ENCODE data around the gene DHCR7. TPM values are rescaled to one million over a fixed set of nuclear protein-coding genes. Genes with fewer than 3 reads are reported as not detected.

The DHCR7 gene
- polyA plus RNA-seq, 2 of the 4 experiments (the other 2 are of a cell fraction): 44.2 to 82.2 TPM

DNA sequence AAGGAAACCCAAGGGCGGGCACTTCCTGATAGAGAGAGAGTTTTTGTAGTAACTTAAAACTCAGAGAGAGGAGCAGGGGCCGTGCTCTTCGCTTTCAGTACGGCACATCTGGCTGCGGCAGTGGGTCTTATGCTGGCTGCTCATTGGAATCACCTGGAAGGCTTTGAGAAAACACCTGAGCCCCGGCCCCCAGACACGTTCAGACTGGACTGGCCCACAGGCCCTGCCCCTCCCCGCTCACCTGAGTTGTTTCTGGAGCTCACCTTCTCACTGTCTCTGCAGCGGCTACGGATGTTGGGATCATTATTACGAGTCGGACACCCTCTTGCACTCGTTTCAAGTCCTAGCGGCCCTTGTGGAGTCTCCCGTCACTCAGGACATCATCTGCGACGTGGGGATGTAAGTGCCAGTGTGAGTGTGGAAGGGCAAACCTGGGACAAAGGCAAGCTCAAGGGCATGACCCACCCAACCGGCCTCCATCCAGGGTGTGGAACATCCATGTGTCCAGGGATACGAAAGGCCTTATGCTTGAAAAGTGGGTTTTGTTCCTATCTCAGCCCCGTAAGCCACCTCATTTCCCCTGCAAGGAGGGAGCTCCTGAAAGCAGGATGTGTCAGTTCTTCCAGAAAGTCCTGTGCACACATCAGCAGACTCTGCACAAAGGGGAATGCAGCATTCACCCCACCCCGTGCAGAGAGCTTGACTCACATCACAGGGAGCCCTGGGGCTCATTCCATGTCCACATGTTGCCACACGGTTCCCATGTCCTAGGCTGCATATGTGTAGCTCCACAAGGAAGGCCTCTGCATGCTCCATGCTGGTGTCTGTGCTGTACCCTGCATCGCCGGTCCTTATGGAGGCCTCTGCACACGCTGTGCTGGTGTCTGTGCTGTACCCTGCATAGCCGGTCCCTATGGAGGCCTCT lies 10.2 kb upstream of the DHCR7 start:
- Histone ChIP-seq H3K4me1 (peaks cover 6% of the 10 kb centered on the region; the same call in 1 of the 3 replicates), H3K4me2 (no peak overlapping the region), H3K27ac (no peak overlapping the region), H3K4me3 (no peak overlapping the region), H3K9me3 (no peaks in the 10 kb centered on the region)
- TF ChIP-seq ZFP36 (IDR thresholded peaks at IDR 0.05; ENCODE audit: borderline replicate concordance, partially characterized antibody): no peak
- no peak for TF ChIP-seq ZSCAN20 (CRISPR knock-in tag; IDR thresholded peaks at IDR 0.05)
- TF ChIP-seq CHD4 (IDR thresholded peaks at IDR 0.05; ENCODE audit: borderline replicate concordance): no peak
- no peak for TF ChIP-seq ZNF302 (CRISPR knock-in tag; IDR thresholded peaks at IDR 0.05)
- TF ChIP-seq, protein P1, sequence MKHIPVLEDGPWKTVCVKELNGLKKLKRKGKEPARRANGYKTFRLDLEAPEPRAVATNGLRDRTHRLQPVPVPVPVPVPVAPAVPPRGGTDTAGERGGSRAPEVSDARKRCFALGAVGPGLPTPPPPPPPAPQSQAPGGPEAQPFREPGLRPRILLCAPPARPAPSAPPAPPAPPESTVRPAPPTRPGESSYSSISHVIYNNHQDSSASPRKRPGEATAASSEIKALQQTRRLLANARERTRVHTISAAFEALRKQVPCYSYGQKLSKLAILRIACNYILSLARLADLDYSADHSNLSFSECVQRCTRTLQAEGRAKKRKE (CRISPR knock-in tag; IDR thresholded peaks at IDR 0.05; ENCODE audit: low read depth): no peak
- TF ChIP-seq, protein P2, sequence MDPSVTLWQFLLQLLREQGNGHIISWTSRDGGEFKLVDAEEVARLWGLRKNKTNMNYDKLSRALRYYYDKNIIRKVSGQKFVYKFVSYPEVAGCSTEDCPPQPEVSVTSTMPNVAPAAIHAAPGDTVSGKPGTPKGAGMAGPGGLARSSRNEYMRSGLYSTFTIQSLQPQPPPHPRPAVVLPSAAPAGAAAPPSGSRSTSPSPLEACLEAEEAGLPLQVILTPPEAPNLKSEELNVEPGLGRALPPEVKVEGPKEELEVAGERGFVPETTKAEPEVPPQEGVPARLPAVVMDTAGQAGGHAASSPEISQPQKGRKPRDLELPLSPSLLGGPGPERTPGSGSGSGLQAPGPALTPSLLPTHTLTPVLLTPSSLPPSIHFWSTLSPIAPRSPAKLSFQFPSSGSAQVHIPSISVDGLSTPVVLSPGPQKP (IDR thresholded peaks at IDR 0.05; ENCODE audit: low read depth, low read length): no peak
- no peak for TF ChIP-seq FOSB (CRISPR knock-in tag; IDR thresholded peaks at IDR 0.05)
- TF ChIP-seq CHD2 (IDR thresholded peaks at IDR 0.05; ENCODE audit: low read length, partially characterized antibody): no peak
- TF ChIP-seq MAZ (IDR thresholded peaks at IDR 0.05; ENCODE audit: borderline replicate concordance, low read depth, low read length): no peak
- no peak for TF ChIP-seq JUNB (IDR thresholded peaks at IDR 0.05)
- no peak for TF ChIP-seq FOXS1 (CRISPR knock-in tag; IDR thresholded peaks at IDR 0.05)
- no peak for FAIRE-seq
- ChIA-PET CTCF (interaction anchor here (0.6 to 1.3 kb wide), 2 partner anchors 13 to 17 kb away, joined by 3 read pairs; no protein-coding TSS in a partner anchor), POLR2A (no interaction called here)
- no peak for DNase-seq (ENCODE audit: low read depth in 1 of 2, low spot score in 1 of 2)
- ATAC-seq: no peak
- 88% methylated on average over 22 of the region's 26 CpGs for WGBS (ENCODE audit: missing lambda C conversion rate)

DNA sequence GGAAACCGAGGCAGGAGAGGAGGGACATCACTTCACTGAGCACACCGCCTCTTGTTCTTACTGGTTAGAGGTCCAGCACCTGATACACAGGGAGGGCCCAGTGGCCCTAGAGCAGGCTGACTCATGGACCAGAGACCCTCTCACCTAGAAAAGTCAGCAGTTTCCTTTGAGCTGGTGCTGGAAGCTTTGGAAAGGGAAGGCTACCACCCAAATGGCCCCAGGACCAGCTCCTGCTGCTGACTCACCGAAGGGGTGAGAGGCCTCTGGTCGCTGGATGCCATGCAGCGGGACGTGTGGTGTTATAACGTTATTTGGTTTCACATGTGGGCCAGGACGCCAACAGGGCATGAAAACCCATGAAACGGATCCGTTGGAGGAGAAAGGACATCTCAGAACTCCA lies 8.6 kb upstream of the DHCR7 start:
- Histone ChIP-seq H3K27ac (no peak overlapping the region), H3K4me1 (peaks cover 6% of the 10 kb centered on the region; the same call in 1 of the 3 replicates), H3K4me3 (no peak overlapping the region), H3K9me3 (no peaks in the 10 kb centered on the region), H3K4me2 (no peak overlapping the region)
- CTCF ChIA-PET: no interaction called here
- FAIRE-seq (no peak), ATAC-seq (no peak), DNase-seq (ENCODE audit: low read depth in 1 of 2, low spot score in 1 of 2) (no peak)
- POLR2A ChIA-PET: no interaction called here
- WGBS (ENCODE audit: missing lambda C conversion rate): 88% methylated on average over 10 of the region's 10 CpGs
- TF ChIP-seq, protein P1 (CRISPR knock-in tag; IDR thresholded peaks at IDR 0.05; ENCODE audit: low read depth): no peak
- TF ChIP-seq CHD2 (IDR thresholded peaks at IDR 0.05; ENCODE audit: low read length, partially characterized antibody): no peak
- TF ChIP-seq HOXA7 (CRISPR knock-in tag; IDR thresholded peaks at IDR 0.05): no peak
- TF ChIP-seq PHF8 (IDR thresholded peaks at IDR 0.05; ENCODE audit: borderline replicate concordance, low read depth): no peak
- TF ChIP-seq EHMT2 (IDR thresholded peaks at IDR 0.05; ENCODE audit: low read depth): no peak
- TF ChIP-seq, protein P3, sequence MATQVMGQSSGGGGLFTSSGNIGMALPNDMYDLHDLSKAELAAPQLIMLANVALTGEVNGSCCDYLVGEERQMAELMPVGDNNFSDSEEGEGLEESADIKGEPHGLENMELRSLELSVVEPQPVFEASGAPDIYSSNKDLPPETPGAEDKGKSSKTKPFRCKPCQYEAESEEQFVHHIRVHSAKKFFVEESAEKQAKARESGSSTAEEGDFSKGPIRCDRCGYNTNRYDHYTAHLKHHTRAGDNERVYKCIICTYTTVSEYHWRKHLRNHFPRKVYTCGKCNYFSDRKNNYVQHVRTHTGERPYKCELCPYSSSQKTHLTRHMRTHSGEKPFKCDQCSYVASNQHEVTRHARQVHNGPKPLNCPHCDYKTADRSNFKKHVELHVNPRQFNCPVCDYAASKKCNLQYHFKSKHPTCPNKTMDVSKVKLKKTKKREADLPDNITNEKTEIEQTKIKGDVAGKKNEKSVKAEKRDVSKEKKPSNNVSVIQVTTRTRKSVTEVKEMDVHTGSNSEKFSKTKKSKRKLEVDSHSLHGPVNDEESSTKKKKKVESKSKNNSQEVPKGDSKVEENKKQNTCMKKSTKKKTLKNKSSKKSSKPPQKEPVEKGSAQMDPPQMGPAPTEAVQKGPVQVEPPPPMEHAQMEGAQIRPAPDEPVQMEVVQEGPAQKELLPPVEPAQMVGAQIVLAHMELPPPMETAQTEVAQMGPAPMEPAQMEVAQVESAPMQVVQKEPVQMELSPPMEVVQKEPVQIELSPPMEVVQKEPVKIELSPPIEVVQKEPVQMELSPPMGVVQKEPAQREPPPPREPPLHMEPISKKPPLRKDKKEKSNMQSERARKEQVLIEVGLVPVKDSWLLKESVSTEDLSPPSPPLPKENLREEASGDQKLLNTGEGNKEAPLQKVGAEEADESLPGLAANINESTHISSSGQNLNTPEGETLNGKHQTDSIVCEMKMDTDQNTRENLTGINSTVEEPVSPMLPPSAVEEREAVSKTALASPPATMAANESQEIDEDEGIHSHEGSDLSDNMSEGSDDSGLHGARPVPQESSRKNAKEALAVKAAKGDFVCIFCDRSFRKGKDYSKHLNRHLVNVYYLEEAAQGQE (IDR thresholded peaks at IDR 0.05): no peak
- no peak for TF ChIP-seq HOXB5 (CRISPR knock-in tag; IDR thresholded peaks at IDR 0.05)
- no peak for TF ChIP-seq FOXS1 (CRISPR knock-in tag; IDR thresholded peaks at IDR 0.05)
- TF ChIP-seq, protein P4, sequence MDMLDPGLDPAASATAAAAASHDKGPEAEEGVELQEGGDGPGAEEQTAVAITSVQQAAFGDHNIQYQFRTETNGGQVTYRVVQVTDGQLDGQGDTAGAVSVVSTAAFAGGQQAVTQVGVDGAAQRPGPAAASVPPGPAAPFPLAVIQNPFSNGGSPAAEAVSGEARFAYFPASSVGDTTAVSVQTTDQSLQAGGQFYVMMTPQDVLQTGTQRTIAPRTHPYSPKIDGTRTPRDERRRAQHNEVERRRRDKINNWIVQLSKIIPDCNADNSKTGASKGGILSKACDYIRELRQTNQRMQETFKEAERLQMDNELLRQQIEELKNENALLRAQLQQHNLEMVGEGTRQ (IDR thresholded peaks at IDR 0.05): no peak
- no peak for TF ChIP-seq POLR2AphosphoS2 (conservative IDR thresholded peaks at IDR 0.05; ENCODE audit: low read length)
